SK-N-SH treated with all-trans-retinoic acid at 6 μM for 48 hours (cell line): ENCODE results near the gene MPST.

Experiments used
- ATAC-seq: fragments of 200-7000 bp; cut with Tn5 transposase; 3 replicates; pipeline ENCODE4 v1.9.1; 2020; ENCODE audit warnings: mild to moderate bottlenecking, moderate library complexity
- ARNTL ChIP-seq: fragments of 450-650 bp; formaldehyde crosslinking; IDR thresholded peaks from 2 replicates; pipeline ENCODE4 v1.5.0; 2020; ENCODE audit warnings: low read depth, mild to moderate bottlenecking, moderate library complexity, borderline replicate concordance
- BACH2 ChIP-seq: fragments of 250-450 bp; sonication (Bioruptor Pico); IDR thresholded peaks from 2 replicates; pipeline ENCODE4 v1.9.0; 2021; ENCODE audit warnings: mild to moderate bottlenecking, borderline replicate concordance
- CREB5 ChIP-seq: fragments of 250-450 bp; sonication (Bioruptor Pico); IDR thresholded peaks from 2 replicates; pipeline ENCODE4 v1.5.1; 2020; ENCODE audit warnings: low read depth, mild to moderate bottlenecking, moderate library complexity
- CSDC2 ChIP-seq: fragments of 250-450 bp; sonication (Bioruptor Pico); IDR thresholded peaks from 2 replicates; pipeline ENCODE4 v1.5.0; 2020; ENCODE audit warnings: mild to moderate bottlenecking, moderate library complexity
- CSRNP3 ChIP-seq: fragments of 250-450 bp; sonication (Bioruptor Pico); IDR thresholded peaks from 2 replicates; pipeline ENCODE4 v1.5.1; 2021; ENCODE audit warnings: mild to moderate bottlenecking, moderate library complexity
- ESRRG ChIP-seq: fragments of 250-450 bp; sonication (Bioruptor Pico); IDR thresholded peaks from 2 replicates; pipeline ENCODE4 v1.6.1; 2021; ENCODE audit warnings: mild to moderate bottlenecking
- GLIS3 ChIP-seq: fragments of 250-450 bp; sonication (Bioruptor Pico); IDR thresholded peaks from 2 replicates; pipeline ENCODE4 v1.5.0; 2020; ENCODE audit warnings: mild to moderate bottlenecking, moderate library complexity
- ISL1 ChIP-seq: fragments of 250-450 bp; sonication (Bioruptor Pico); IDR thresholded peaks from 2 replicates; pipeline ENCODE4 v2.1.2; 2022; ENCODE audit warnings: mild to moderate bottlenecking, moderate library complexity
- PATZ1 ChIP-seq: fragments of 250-450 bp; sonication (Bioruptor Pico); IDR thresholded peaks from 2 replicates; pipeline ENCODE4 v1.8.0; 2020; ENCODE audit warnings: mild to moderate bottlenecking, moderate library complexity, borderline replicate concordance
- POU6F1 ChIP-seq: fragments of 250-450 bp; sonication (Bioruptor Pico); IDR thresholded peaks from 2 replicates; pipeline ENCODE4 v1.8.0; 2021; ENCODE audit warnings: low read depth, mild to moderate bottlenecking, moderate library complexity, borderline replicate concordance
- PPARA ChIP-seq: fragments of 250-450 bp; sonication (Bioruptor Pico); IDR thresholded peaks from 2 replicates; pipeline ENCODE4 v1.5.0; 2020; ENCODE audit warnings: mild to moderate bottlenecking, borderline replicate concordance
- RARB ChIP-seq: fragments of 250-450 bp; sonication (Bioruptor Pico); IDR thresholded peaks from 2 replicates; pipeline ENCODE4 v1.8.0; 2021; ENCODE audit warnings: mild to moderate bottlenecking, moderate library complexity
- SNAI2 ChIP-seq: fragments of 250-450 bp; sonication (Bioruptor Pico); IDR thresholded peaks from 2 replicates; pipeline ENCODE4 v1.5.0; 2020; ENCODE audit warnings: mild to moderate bottlenecking, moderate library complexity
- TCF4 ChIP-seq: fragments of 250-450 bp; sonication (Bioruptor Pico); IDR thresholded peaks from 2 replicates; pipeline ENCODE4 v1.8.0; 2021; ENCODE audit warnings: mild to moderate bottlenecking, moderate library complexity, borderline replicate concordance
- TOX ChIP-seq: fragments of 250-450 bp; sonication (Bioruptor Pico); IDR thresholded peaks from 2 replicates; pipeline ENCODE4 v1.8.0; 2021; ENCODE audit warnings: mild to moderate bottlenecking, moderate library complexity, borderline replicate concordance
- ZC3H10 ChIP-seq: fragments of 250-450 bp; sonication (Bioruptor Pico); IDR thresholded peaks from 2 replicates; pipeline ENCODE4 v1.5.1; 2021; ENCODE audit warnings: mild to moderate bottlenecking, moderate library complexity
- ZFP3 ChIP-seq: fragments of 250-450 bp; sonication (Bioruptor Pico); IDR thresholded peaks from 2 replicates; pipeline ENCODE4 v1.5.0; 2020; ENCODE audit warnings: mild to moderate bottlenecking, moderate library complexity
- ZFP30 ChIP-seq: fragments of 450-650 bp; formaldehyde crosslinking; IDR thresholded peaks from 2 replicates; pipeline ENCODE4 v1.5.0; 2022; ENCODE audit warnings: mild to moderate bottlenecking, moderate library complexity
- ZNF565 ChIP-seq: fragments of 450-650 bp; formaldehyde crosslinking; conservative IDR thresholded peaks from 2 replicates; pipeline ENCODE4 v1.5.0; 2020; ENCODE audit warnings: low read depth, mild to moderate bottlenecking, moderate library complexity
- ZNF8 ChIP-seq: fragments of 450-650 bp; formaldehyde crosslinking; IDR thresholded peaks from 2 replicates; pipeline ENCODE4 v1.5.0; 2020; ENCODE audit warnings: mild to moderate bottlenecking, moderate library complexity

The MPST gene

GRCh38 chr22:37074537-37074936 is 55.0 kb downstream of the MPST start:
- ATAC-seq, result no peak
- no peak for TF ChIP-seq PPARA
- TF ChIP-seq BACH2 (CRISPR knock-in tag), result no peak
- TF ChIP-seq POU6F1 (CRISPR knock-in tag), result no peak
- TF ChIP-seq ESRRG, result no peak
- no peak for TF ChIP-seq TOX
- no peak for TF ChIP-seq SNAI2
- no peak for TF ChIP-seq CSRNP3 (CRISPR knock-in tag)

GRCh38 chr22:37075046-37075445 is 55.5 kb downstream of the MPST start:
- no peak; the same call in 1 of the 3 replicates for ATAC-seq
- TF ChIP-seq ZFP30 (CRISPR knock-in tag), result no peak
- TF ChIP-seq SNAI2, result no peak

GRCh38 chr22:37075822-37076433 is 56.4 kb downstream of the MPST start:
- no peak for ATAC-seq
- TF ChIP-seq ZFP3 (CRISPR knock-in tag), result no peak
- no peak for TF ChIP-seq PATZ1 (CRISPR knock-in tag)
- no peak for TF ChIP-seq ZFP30 (CRISPR knock-in tag)
- no peak for TF ChIP-seq ZNF565 (CRISPR knock-in tag)
- no peak for TF ChIP-seq BACH2 (CRISPR knock-in tag)
- no peak for TF ChIP-seq CSRNP3 (CRISPR knock-in tag)
- no peak for TF ChIP-seq TCF4 (CRISPR knock-in tag)
- TF ChIP-seq ZNF8 (CRISPR knock-in tag), result no peak
- TF ChIP-seq ARNTL (CRISPR knock-in tag), result no peak
- TF ChIP-seq POU6F1 (CRISPR knock-in tag), result no peak
- no peak for TF ChIP-seq ESRRG
- TF ChIP-seq RARB (CRISPR knock-in tag), result no peak
- no peak for TF ChIP-seq TOX
- no peak for TF ChIP-seq ISL1 (CRISPR knock-in tag)
- no peak for TF ChIP-seq CREB5 (CRISPR knock-in tag)
- no peak for TF ChIP-seq ZC3H10 (CRISPR knock-in tag)
- TF ChIP-seq GLIS3, result no peak
- TF ChIP-seq CSDC2, result no peak
- no peak for TF ChIP-seq SNAI2
